HL-60 (cell line): Measurements from ENCODE around the gene TEX29.

ENCODE experiments used
- DNase-seq, 2 experiments: peaks; one replicate each; pipeline ENCODE4 v3.0.0-alpha.2; 2010 to 2020; ENCODE audit warnings: low read depth in 1 of 2, low spot score in 1 of 2
- H3K27ac ChIP-seq: fragments of 250-450 bp; sonication (Bioruptor Pico); replicated peaks from 2 replicates; pipeline ENCODE4 v1.5.1; 2020; ENCODE audit warnings: mild to moderate bottlenecking, moderate library complexity
- H3K27me3 ChIP-seq: fragments of 250-450 bp; sonication (Bioruptor Pico); 2 replicates; pipeline ENCODE4 v1.5.1; 2021; ENCODE audit warnings: mild to moderate bottlenecking, moderate library complexity; ENCODE audit not compliant: insufficient read depth, poor library complexity, severe bottlenecking
- H3K4me3 ChIP-seq: replicated peaks from 2 replicates; pipeline ENCODE4 v1.5.1; 2011; ENCODE audit warnings: mild to moderate bottlenecking, control low read depth, low read length; ENCODE audit not compliant: insufficient read depth
- GABPA ChIP-seq: IDR thresholded peaks from 2 replicates; pipeline ENCODE4 v1.6.1; 2012; ENCODE audit warnings: low read depth
- POLR2AphosphoS5 ChIP-seq: IDR thresholded peaks from 2 replicates; pipeline ENCODE4 v1.6.1; 2012; ENCODE audit warnings: low read depth
- REST ChIP-seq: IDR thresholded peaks from 2 replicates; pipeline ENCODE4 v1.6.1; 2012; ENCODE audit warnings: low read depth; ENCODE audit not compliant: insufficient replicate concordance
- SPI1 ChIP-seq: IDR thresholded peaks from 2 replicates; pipeline ENCODE4 v1.6.1; 2012; ENCODE audit warnings: low read depth, mild to moderate bottlenecking, borderline replicate concordance
- TF ChIP-seq, protein P1 (sequence below): IDR thresholded peaks from one replicate; pipeline ENCODE4 v1.5.1; 2011; ENCODE audit warnings: low read length, control low read depth, inconsistent platforms; ENCODE audit not compliant: insufficient read depth

Gene TEX29

DNA sequence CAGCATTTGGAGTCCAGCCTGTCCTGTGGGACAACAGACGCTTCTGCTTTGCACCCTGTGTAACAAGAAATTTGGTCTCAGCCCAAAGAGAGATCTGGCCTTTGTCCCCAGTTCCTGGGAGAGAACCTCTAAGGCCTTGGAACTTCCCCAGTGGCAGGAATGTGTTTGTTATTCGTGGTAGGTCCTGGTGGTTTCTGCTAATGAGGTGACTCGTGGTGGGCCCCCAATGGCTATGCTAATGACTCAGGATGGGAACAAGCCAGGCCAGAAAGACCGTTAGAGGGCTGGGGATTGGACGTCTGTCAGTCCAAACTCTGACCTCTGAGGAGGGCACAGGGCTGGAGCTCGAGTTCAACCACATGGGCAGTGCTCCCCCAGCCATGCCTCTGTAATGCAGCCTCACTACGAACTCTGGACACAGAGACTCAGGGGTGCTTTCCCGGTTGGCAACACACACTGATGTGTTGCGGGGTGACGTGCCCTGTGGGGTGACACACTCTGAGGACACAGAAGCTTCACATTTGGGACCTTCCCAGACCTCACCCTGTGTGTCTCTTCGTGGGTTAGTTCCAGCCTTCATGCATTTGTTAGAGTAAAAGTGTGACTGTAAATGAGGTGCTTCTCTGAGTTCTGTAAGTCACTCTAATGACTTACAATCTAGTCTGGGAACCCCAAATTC, 38.9 kb downstream of the TEX29 start:
- no peak overlapping the region for H3K27ac ChIP-seq
- DNase-seq, result no peak
- H3K27me3 ChIP-seq, result no peaks in the 10 kb centered on the region
- no peak overlapping the region for H3K4me3 ChIP-seq
- TF ChIP-seq, protein P1, sequence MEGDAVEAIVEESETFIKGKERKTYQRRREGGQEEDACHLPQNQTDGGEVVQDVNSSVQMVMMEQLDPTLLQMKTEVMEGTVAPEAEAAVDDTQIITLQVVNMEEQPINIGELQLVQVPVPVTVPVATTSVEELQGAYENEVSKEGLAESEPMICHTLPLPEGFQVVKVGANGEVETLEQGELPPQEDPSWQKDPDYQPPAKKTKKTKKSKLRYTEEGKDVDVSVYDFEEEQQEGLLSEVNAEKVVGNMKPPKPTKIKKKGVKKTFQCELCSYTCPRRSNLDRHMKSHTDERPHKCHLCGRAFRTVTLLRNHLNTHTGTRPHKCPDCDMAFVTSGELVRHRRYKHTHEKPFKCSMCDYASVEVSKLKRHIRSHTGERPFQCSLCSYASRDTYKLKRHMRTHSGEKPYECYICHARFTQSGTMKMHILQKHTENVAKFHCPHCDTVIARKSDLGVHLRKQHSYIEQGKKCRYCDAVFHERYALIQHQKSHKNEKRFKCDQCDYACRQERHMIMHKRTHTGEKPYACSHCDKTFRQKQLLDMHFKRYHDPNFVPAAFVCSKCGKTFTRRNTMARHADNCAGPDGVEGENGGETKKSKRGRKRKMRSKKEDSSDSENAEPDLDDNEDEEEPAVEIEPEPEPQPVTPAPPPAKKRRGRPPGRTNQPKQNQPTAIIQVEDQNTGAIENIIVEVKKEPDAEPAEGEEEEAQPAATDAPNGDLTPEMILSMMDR, result no peak
- no peak for TF ChIP-seq REST
- no peak for TF ChIP-seq GABPA
- no peak for TF ChIP-seq POLR2AphosphoS5
- no peak for TF ChIP-seq SPI1

- no peak for DNase-seq
- no peak overlapping the region for H3K27ac ChIP-seq
- TF ChIP-seq GABPA (no peak), REST (no peak), POLR2AphosphoS5 (no peak)
- no peaks in the 10 kb centered on the region for H3K27me3 ChIP-seq
- H3K4me3 ChIP-seq, result no peak overlapping the region
Measured at GRCh38 chr13:111359930-111360329, 39.5 kb downstream of the TEX29 start.

- no peak for TF ChIP-seq REST
- Histone ChIP-seq H3K27ac (no peak overlapping the region), H3K4me3 (no peak overlapping the region), H3K27me3 (no peaks in the 10 kb centered on the region)
- no peak for DNase-seq
Measured at GRCh38 chr13:111360452-111360851, 40.0 kb downstream of the TEX29 start.

- DNase-seq, result no peak
- no peak overlapping the region for H3K27ac ChIP-seq
- TF ChIP-seq SPI1 (no peak), POLR2AphosphoS5 (no peak), REST (no peak), GABPA (no peak)
- TF ChIP-seq, protein P1, result no peak
Measured at GRCh38 chr13:111361046-111361872, 40.8 kb downstream of the TEX29 start.

More at GRCh38 chr13:111361046-111361872, 40.8 kb downstream of the TEX29 start:
- Histone ChIP-seq H3K4me3 (no peak overlapping the region), H3K27me3 (no peaks in the 10 kb centered on the region)
